HG03064 (cell line): ENCODE measurements around the gene TRMT112.

Source experiments
- ATAC-seq: cut with Tn5 transposase; IDR thresholded peaks from one replicate; pipeline ENCODE4 v1.9.1; 2021; ENCODE audit warnings: low read depth; ENCODE audit not compliant: unreplicated experiment

Gene TRMT112

GRCh38 chr11:64317325-64317960, at the start of gene TRMT112:
TRMT112 (minus strand) TSS chr11:64317559; CDS start chr11:64317526, 33 bp downstream.
- ATAC-seq, result peak; percentile 41

- no peak for ATAC-seq
These were observed 49.4 kb upstream of the TRMT112 start for GRCh38 chr11:64366751-64367150.

GRCh38 chr11:64364911-64365310, 47.6 kb upstream of the TRMT112 start:
- no peak for ATAC-seq

GRCh38 chr11:64364435-64364834, 47.1 kb upstream of the TRMT112 start:
- no peak for ATAC-seq

GRCh38 chr11:64362339-64362738, 45.0 kb upstream of the TRMT112 start:
- ATAC-seq, result no peak

GRCh38 chr11:64361659-64362058, 44.3 kb upstream of the TRMT112 start:
- no peak for ATAC-seq

GRCh38 chr11:64360448-64360921, 43.1 kb upstream of the TRMT112 start:
- no peak for ATAC-seq

- ATAC-seq, result no peak
These were observed 42.5 kb upstream of the TRMT112 start for GRCh38 chr11:64359712-64360445.

GRCh38 chr11:64358907-64359711, 41.8 kb upstream of the TRMT112 start, which contains the start of gene RPS6KA4:
RPS6KA4 (plus strand) TSS chr11:64359162; CDS start chr11:64359236, 74 bp downstream.
- ATAC-seq, result no peak

GRCh38 chr11:64358536-64358906, 41.2 kb upstream of the TRMT112 start:
- no peak for ATAC-seq

GRCh38 chr11:64357904-64358535, 40.7 kb upstream of the TRMT112 start:
- no peak for ATAC-seq

- no peak for ATAC-seq
These were observed 40.1 kb upstream of the TRMT112 start for GRCh38 chr11:64357446-64357845.

GRCh38 chr11:64356498-64357411, 39.4 kb upstream of the TRMT112 start:
- no peak for ATAC-seq

GRCh38 chr11:64355078-64355940, 38.0 kb upstream of the TRMT112 start:
- no peak for ATAC-seq

- ATAC-seq, result no peak
These were observed 36.6 kb upstream of the TRMT112 start for GRCh38 chr11:64353715-64354506.

GRCh38 chr11:64352995-64353714, 35.8 kb upstream of the TRMT112 start:
- ATAC-seq, result no peak
